Memory B cell (primary cell): ENCODE measurements around the gene ARFGAP3.

Source experiments
- ATAC-seq: fragments of 150-1000 bp; cut with Tn5 transposase; 2 replicates; pipeline ENCODE4 v1.10.0; 2021; ENCODE audit warnings: low read depth, mild to moderate bottlenecking, moderate library complexity
- DNase-seq, 2 donors: peaks; one replicate each; pipeline ENCODE4 v3.0.0; 2022; ENCODE audit warnings: low spot score in 2 of 2
- H3K27ac Mint-ChIP-seq: one replicate; pipeline ENCODE4 v1.8.0; 2022; ENCODE audit warnings: mild to moderate bottlenecking, moderate library complexity, mixed read lengths
- H3K27me3 Mint-ChIP-seq: one replicate; pipeline ENCODE4 v1.8.0; 2022; ENCODE audit warnings: mixed read lengths
- H3K36me3 Mint-ChIP-seq: one replicate; pipeline ENCODE4 v1.8.0; 2022; ENCODE audit warnings: mild to moderate bottlenecking, mixed read lengths
- H3K4me1 Mint-ChIP-seq: one replicate; pipeline ENCODE4 v1.8.0; 2022; ENCODE audit warnings: mixed read lengths
- H3K4me3 Mint-ChIP-seq: one replicate; pipeline ENCODE4 v1.8.0; 2022; ENCODE audit warnings: mild to moderate bottlenecking, moderate library complexity, mixed read lengths
- H3K9me3 Mint-ChIP-seq: one replicate; pipeline ENCODE4 v1.8.0; 2022; ENCODE audit warnings: mixed read lengths

ARFGAP3 gene

GRCh38 chr22:42813501-42813900 lies 43.6 kb downstream of the ARFGAP3 start:
- ATAC-seq = no peak
- Mint-ChIP-seq H3K4me3 (no peak overlapping the region), H3K9me3 (no peaks in the 10 kb centered on the region), H3K4me1 (no peaks in the 10 kb centered on the region), H3K27me3 (no peaks in the 10 kb centered on the region), H3K27ac (no peak overlapping the region), H3K36me3 (peaks cover 22% of the 10 kb centered on the region)
- no peak for DNase-seq

GRCh38 chr22:42811459-42811858 lies 45.6 kb downstream of the ARFGAP3 start:
- Mint-ChIP-seq H3K27me3 (no peaks in the 10 kb centered on the region), H3K36me3 (peaks cover 32% of the 10 kb centered on the region), H3K4me1 (no peaks in the 10 kb centered on the region), H3K27ac (no peak overlapping the region), H3K9me3 (no peaks in the 10 kb centered on the region), H3K4me3 (no peak overlapping the region)
- no peak for DNase-seq
- no peak for ATAC-seq

- no peak for DNase-seq
- H3K27ac Mint-ChIP-seq = no peak overlapping the region
- no peaks in the 10 kb centered on the region for H3K9me3 Mint-ChIP-seq
- H3K27me3 Mint-ChIP-seq = no peaks in the 10 kb centered on the region
- H3K4me3 Mint-ChIP-seq = no peak overlapping the region
- no peak for ATAC-seq
- no peaks in the 10 kb centered on the region for H3K4me1 Mint-ChIP-seq
- H3K36me3 Mint-ChIP-seq = peaks cover 32% of the 10 kb centered on the region
These were observed 48.6 kb downstream of the ARFGAP3 start for GRCh38 chr22:42808521-42808920.

- no peak for ATAC-seq
- H3K36me3 Mint-ChIP-seq = peaks cover 24% of the 10 kb centered on the region
- no peaks in the 10 kb centered on the region for H3K27me3 Mint-ChIP-seq
- H3K27ac Mint-ChIP-seq = no peak overlapping the region
- H3K4me3 Mint-ChIP-seq = no peak overlapping the region
- no peaks in the 10 kb centered on the region for H3K4me1 Mint-ChIP-seq
- no peak for DNase-seq
- no peaks in the 10 kb centered on the region for H3K9me3 Mint-ChIP-seq
These were observed 49.9 kb downstream of the ARFGAP3 start for GRCh38 chr22:42807185-42807584.

- H3K27ac Mint-ChIP-seq = no peak overlapping the region
- DNase-seq = no peak
- no peak overlapping the region for H3K4me3 Mint-ChIP-seq
- no peaks in the 10 kb centered on the region for H3K4me1 Mint-ChIP-seq
- no peaks in the 10 kb centered on the region for H3K27me3 Mint-ChIP-seq
- no peaks in the 10 kb centered on the region for H3K9me3 Mint-ChIP-seq
- ATAC-seq = no peak
- peaks cover 28% of the 10 kb centered on the region for H3K36me3 Mint-ChIP-seq
These were observed 50.9 kb downstream of the ARFGAP3 start for GRCh38 chr22:42805998-42806830.

- peaks cover 30% of the 10 kb centered on the region for H3K36me3 Mint-ChIP-seq
- H3K27ac Mint-ChIP-seq = no peak overlapping the region
- DNase-seq (no peak), ATAC-seq (no peak)
- no peaks in the 10 kb centered on the region for H3K4me1 Mint-ChIP-seq
- no peak overlapping the region for H3K4me3 Mint-ChIP-seq
- H3K27me3 Mint-ChIP-seq = no peaks in the 10 kb centered on the region
- no peaks in the 10 kb centered on the region for H3K9me3 Mint-ChIP-seq
These were observed 51.8 kb downstream of the ARFGAP3 start for GRCh38 chr22:42805016-42805997.

- Mint-ChIP-seq H3K4me3 (no peak overlapping the region), H3K27ac (no peak overlapping the region), H3K36me3 (peaks cover 25% of the 10 kb centered on the region), H3K4me1 (no peaks in the 10 kb centered on the region), H3K9me3 (no peaks in the 10 kb centered on the region), H3K27me3 (no peaks in the 10 kb centered on the region)
- no peak for DNase-seq
- no peak for ATAC-seq
These were observed 53.7 kb downstream of the ARFGAP3 start for GRCh38 chr22:42803389-42803788.

GRCh38 chr22:42801252-42802080 lies 55.6 kb downstream of the ARFGAP3 start:
- no peak overlapping the region for H3K27ac Mint-ChIP-seq
- H3K27me3 Mint-ChIP-seq = no peaks in the 10 kb centered on the region
- H3K9me3 Mint-ChIP-seq = no peaks in the 10 kb centered on the region
- H3K4me1 Mint-ChIP-seq = no peaks in the 10 kb centered on the region
- no peak overlapping the region for H3K4me3 Mint-ChIP-seq
- no peak for DNase-seq
- H3K36me3 Mint-ChIP-seq = peaks cover 22% of the 10 kb centered on the region
- no peak for ATAC-seq

- Mint-ChIP-seq H3K36me3 (peaks cover 21% of the 10 kb centered on the region), H3K4me1 (no peaks in the 10 kb centered on the region), H3K27me3 (no peaks in the 10 kb centered on the region), H3K27ac (no peak overlapping the region), H3K9me3 (no peaks in the 10 kb centered on the region), H3K4me3 (no peak overlapping the region)
- DNase-seq (no peak), ATAC-seq (no peak)
These were observed 56.4 kb downstream of the ARFGAP3 start for GRCh38 chr22:42800451-42801251.

GRCh38 chr22:42799461-42800405 lies 57.3 kb downstream of the ARFGAP3 start:
- Mint-ChIP-seq H3K27ac (no peak overlapping the region), H3K9me3 (no peaks in the 10 kb centered on the region), H3K4me3 (no peak overlapping the region), H3K4me1 (no peaks in the 10 kb centered on the region), H3K36me3 (peaks cover 24% of the 10 kb centered on the region), H3K27me3 (no peaks in the 10 kb centered on the region)
- ATAC-seq = no peak
- DNase-seq = no peak

- Mint-ChIP-seq H3K9me3 (no peaks in the 10 kb centered on the region), H3K27ac (no peak overlapping the region), H3K36me3 (peaks cover 24% of the 10 kb centered on the region), H3K27me3 (no peaks in the 10 kb centered on the region), H3K4me1 (no peaks in the 10 kb centered on the region), H3K4me3 (no peak overlapping the region)
- no peak for ATAC-seq
- DNase-seq = no peak
These were observed 58.0 kb downstream of the ARFGAP3 start for GRCh38 chr22:42799061-42799460.

GRCh38 chr22:42797011-42797410 lies 60.1 kb downstream of the ARFGAP3 start:
- Mint-ChIP-seq H3K27me3 (no peaks in the 10 kb centered on the region), H3K4me3 (no peak overlapping the region)
- DNase-seq = no peak

More at GRCh38 chr22:42797011-42797410, 60.1 kb downstream of the ARFGAP3 start:
- ATAC-seq = no peak
- Mint-ChIP-seq H3K9me3 (no peaks in the 10 kb centered on the region), H3K27ac (no peak overlapping the region), H3K36me3 (peaks cover 24% of the 10 kb centered on the region), H3K4me1 (no peaks in the 10 kb centered on the region)
